ENCODE measurements around the gene ZDHHC14. TPM values are rescaled to one million over a fixed set of nuclear protein-coding genes. Genes with fewer than 3 reads are reported as not detected.

Gene ZDHHC14
- total RNA-seq, 1 experiment from 2014 or later: 1.7 TPM

DNA sequence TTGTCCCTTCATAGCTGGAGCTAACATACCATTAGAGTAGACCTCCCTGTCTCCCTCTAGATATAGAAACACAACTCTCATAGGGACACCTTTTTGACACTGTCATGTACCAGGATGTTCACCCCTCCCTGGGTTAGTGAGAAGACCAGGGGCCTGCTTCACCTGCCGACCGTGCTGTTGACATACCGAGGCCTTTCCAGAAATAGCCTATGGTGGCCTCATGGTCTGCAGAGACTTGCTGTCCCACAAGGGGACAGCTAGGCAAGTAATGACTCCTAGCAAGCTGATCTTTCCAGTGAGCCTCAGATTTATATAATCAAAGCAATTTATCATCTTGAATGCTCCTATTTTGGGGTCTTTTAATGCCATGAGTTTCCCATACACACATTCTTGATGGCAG, 15.0 kb downstream of the ZDHHC14 start:
- Histone ChIP-seq H2AK5ac (ENCODE audit: insufficient read length, low read length) (no peak overlapping the region), H4K91ac (ENCODE audit: insufficient read length, low read depth, low read length) (no peak overlapping the region), H3K14ac (ENCODE audit: insufficient read depth, low read length) (no peak overlapping the region), H2BK5ac (ENCODE audit: insufficient read length, low read length) (no peak overlapping the region), H2BK15ac (ENCODE audit: low read depth, low read length) (no peak overlapping the region), H3K27ac (ENCODE audit: insufficient read length, low read depth, low read length) (no peak overlapping the region), H4K8ac (replicated peaks; ENCODE audit: insufficient read length, low read depth, low read length) (no peak overlapping the region), H3K23me2 (ENCODE audit: insufficient read length, low read depth, low read length, poor library complexity, severe bottlenecking) (no peaks in the 10 kb centered on the region), H3K56ac (ENCODE audit: insufficient read length, low read depth, low read length) (no peak overlapping the region), H4K20me1 (ENCODE audit: control insufficient read depth, insufficient read depth, insufficient read length) (no peaks in the 10 kb centered on the region), H3K9me3 (ENCODE audit: control insufficient read depth, low read depth, low read length) (peaks cover 4% of the 10 kb centered on the region), H3K27me3 (ENCODE audit: insufficient read depth, low read length) (no peaks in the 10 kb centered on the region), H2BK120ac (ENCODE audit: low read depth, low read length, poor library complexity, severe bottlenecking) (no peak overlapping the region), H3T11ph (ENCODE audit: low read length) (no peak overlapping the region), H3K79me2 (ENCODE audit: insufficient read depth, low read length) (no peaks in the 10 kb centered on the region), H4K5ac (ENCODE audit: insufficient read length, low read depth, low read length) (no peak overlapping the region), H3K18ac (ENCODE audit: insufficient read length, low read depth, low read length) (no peak overlapping the region), H3K79me1 (ENCODE audit: insufficient read depth, low read depth, low read length, poor library complexity, severe bottlenecking) (no peaks in the 10 kb centered on the region), H3K4ac (ENCODE audit: low read depth, low read length) (no peak overlapping the region), H2BK12ac (ENCODE audit: insufficient read length, low read depth, low read length) (no peak overlapping the region), H3K23ac (ENCODE audit: insufficient read length, low read depth, low read length) (no peak overlapping the region), H2BK20ac (ENCODE audit: low read depth, low read length, poor library complexity, severe bottlenecking) (no peak overlapping the region), H3K4me1 (ENCODE audit: insufficient read depth, low read length) (no peaks in the 10 kb centered on the region), H2AFZ (ENCODE audit: low read length) (no peak overlapping the region), H3K9ac (ENCODE audit: extremely low read depth, insufficient read length, low read length) (no peak overlapping the region), H3K4me2 (ENCODE audit: insufficient read depth, insufficient read length, low read length) (no peak overlapping the region)
- Mint-ChIP-seq H3K4me1 (peaks cover 15 to 17% of the 10 kb centered on the region in 2 experiments), H3K27me3 (ENCODE audit: low read depth) (no peaks in the 10 kb centered on the region; the same call in 1 of the 2 replicates), H3K36me3 (ENCODE audit: insufficient read depth in 1 of 3, low read depth in 3 of 3) (peaks cover 6 to 9% (median 8%) of the 10 kb centered on the region in 3 experiments), H3K4me3 (no peak overlapping the region), H3K9me3 (peaks cover 8 to 13% of the 10 kb centered on the region in 2 experiments), H3K27ac (no peak overlapping the region)
- no peak for TF ChIP-seq CTCF (conservative IDR thresholded peaks at IDR 0.05)
- WGBS (ENCODE audit: extremely low coverage, insufficient read length, low lambda C conversion rate): no CpG with 5 or more reads among the region's 3 CpGs
- no peak for DNase-seq

Measured in H9 (cell line).